Activated CD8-positive, alpha-beta T cell treated with anti-CD3 and anti-CD28 coated beads for 36 hours (primary cell): Measurements from ENCODE around the gene DNPH1. TPM values are rescaled to one million over a fixed set of nuclear protein-coding genes. Genes with fewer than 3 reads are reported as not detected.

Source experiments
- ATAC-seq: fragments of 200-7000 bp; cut with Tn5 transposase; one replicate; pipeline ENCODE4 v1.10.0; 2021; ENCODE audit warnings: mild to moderate bottlenecking, moderate library complexity
- CTCF ChIA-PET: fragments of 350-600 bp; sonication (Branson Sonifier 250); formaldehyde crosslinking; loops from one replicate; lab custom pipeline; 2021; ENCODE audit warnings: antibody characterized with exemption; lab: Charles Lee
- POLR2A ChIA-PET: fragments of 350-600 bp; sonication (Branson Sonifier 250); formaldehyde crosslinking; loops from one replicate; lab custom pipeline; 2021; ENCODE audit warnings: antibody characterized with exemption; lab: Charles Lee
- DNase-seq: peaks from one replicate; pipeline ENCODE4 v3.0.0-alpha.2; 2020
- H3K27ac Mint-ChIP-seq: one replicate; pipeline ENCODE4 v1.8.0; 2021; ENCODE audit warnings: mild to moderate bottlenecking, mixed read lengths
- H3K27me3 Mint-ChIP-seq: one replicate; pipeline ENCODE4 v1.8.0; 2021; ENCODE audit warnings: mixed read lengths
- H3K36me3 Mint-ChIP-seq: one replicate; pipeline ENCODE4 v1.8.0; 2021; ENCODE audit warnings: low read depth, mixed read lengths
- H3K4me1 Mint-ChIP-seq: one replicate; pipeline ENCODE4 v1.8.0; 2021; ENCODE audit warnings: low read depth, mixed read lengths
- H3K4me3 Mint-ChIP-seq: one replicate; pipeline ENCODE4 v1.8.0; 2021; ENCODE audit warnings: mild to moderate bottlenecking, moderate library complexity, mixed read lengths
- H3K9me3 Mint-ChIP-seq: one replicate; pipeline ENCODE4 v1.8.0; 2021; ENCODE audit warnings: mixed read lengths
- intact Hi-C: fragments of 100-400 bp; cut with micrococcal nuclease; formaldehyde crosslinking; loops from one replicate; pipeline ENCODE4 v1.10.0; 2022
- total RNA-seq, 2 experiments: library from RNA; stranded (reverse); gene quantifications; one replicate each; pipeline ENCODE4 v1.2.3, GENCODE V29; 2021
- TF ChIP-seq, protein P1 (sequence below): fragments of 200-600 bp; IDR thresholded peaks from one replicate; pipeline ENCODE4 v1.8.0; 2022; ENCODE audit warnings: antibody characterized with exemption, mild to moderate bottlenecking

DNPH1 gene
- total RNA-seq, 2 experiments from 2014 or later: 86.2 to 86.5 TPM

DNA sequence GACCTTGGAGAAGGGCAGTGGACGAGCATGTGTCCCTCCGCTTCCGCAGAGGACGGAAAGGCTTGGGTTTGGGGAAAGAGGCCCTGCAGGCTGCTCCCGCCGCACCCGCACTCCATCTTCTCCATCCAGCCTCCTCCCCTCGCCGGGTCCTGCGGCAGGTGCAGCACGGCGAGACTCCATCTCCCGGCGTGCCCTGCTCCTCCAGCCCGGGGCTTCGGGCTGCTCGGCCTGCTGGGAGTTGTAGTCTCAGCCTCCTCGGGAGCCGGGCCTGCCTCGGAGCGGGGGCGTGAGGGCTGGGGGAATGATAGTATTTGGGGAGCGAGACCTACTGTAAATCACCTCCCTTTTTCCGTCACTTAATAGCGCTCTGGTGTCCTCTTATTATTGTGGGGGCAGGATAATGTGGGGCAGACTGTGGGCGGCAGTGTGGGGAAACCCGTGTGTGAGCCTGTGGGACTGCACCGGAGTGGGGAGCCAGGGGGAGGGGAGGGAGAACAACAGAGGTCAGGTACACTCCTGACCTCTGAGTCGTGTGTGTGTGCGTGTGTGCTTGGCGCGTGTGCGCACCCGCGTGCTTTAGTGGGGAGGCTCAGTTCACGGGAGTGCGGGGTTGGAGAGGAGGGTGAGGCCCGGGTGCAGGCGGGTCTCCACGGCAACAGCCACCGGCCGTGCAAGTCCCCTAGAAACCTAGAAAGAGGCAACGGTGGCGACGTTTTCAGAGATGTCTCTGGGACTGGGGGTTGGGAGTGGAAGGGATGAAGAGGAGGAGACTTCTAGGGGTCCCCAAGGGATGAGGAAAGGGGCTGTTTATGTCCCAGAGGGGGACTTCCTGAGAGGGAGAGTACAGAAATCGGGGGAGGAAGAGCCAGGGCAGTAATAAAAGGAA, 18.1 kb upstream of the DNPH1 start:
- TF ChIP-seq, protein P1, sequence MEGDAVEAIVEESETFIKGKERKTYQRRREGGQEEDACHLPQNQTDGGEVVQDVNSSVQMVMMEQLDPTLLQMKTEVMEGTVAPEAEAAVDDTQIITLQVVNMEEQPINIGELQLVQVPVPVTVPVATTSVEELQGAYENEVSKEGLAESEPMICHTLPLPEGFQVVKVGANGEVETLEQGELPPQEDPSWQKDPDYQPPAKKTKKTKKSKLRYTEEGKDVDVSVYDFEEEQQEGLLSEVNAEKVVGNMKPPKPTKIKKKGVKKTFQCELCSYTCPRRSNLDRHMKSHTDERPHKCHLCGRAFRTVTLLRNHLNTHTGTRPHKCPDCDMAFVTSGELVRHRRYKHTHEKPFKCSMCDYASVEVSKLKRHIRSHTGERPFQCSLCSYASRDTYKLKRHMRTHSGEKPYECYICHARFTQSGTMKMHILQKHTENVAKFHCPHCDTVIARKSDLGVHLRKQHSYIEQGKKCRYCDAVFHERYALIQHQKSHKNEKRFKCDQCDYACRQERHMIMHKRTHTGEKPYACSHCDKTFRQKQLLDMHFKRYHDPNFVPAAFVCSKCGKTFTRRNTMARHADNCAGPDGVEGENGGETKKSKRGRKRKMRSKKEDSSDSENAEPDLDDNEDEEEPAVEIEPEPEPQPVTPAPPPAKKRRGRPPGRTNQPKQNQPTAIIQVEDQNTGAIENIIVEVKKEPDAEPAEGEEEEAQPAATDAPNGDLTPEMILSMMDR: no peak
- Mint-ChIP-seq H3K36me3 (no peaks in the 10 kb centered on the region), H3K27me3 (peaks cover 18% of the 10 kb centered on the region), H3K27ac (peak overlapping the region; percentile 83), H3K4me3 (peak overlapping the region; percentile 77), H3K9me3 (no peaks in the 10 kb centered on the region), H3K4me1 (peaks cover 24% of the 10 kb centered on the region)
- peak; percentile 90 for DNase-seq
- ChIA-PET POLR2A (interaction anchor here (0.7 to 1.6 kb wide), 7 partner anchors 9 to 263 kb away, joined by 3 to 9 read pairs (median 4); partner anchors contain the start of genes DNPH1 and LRRC73), CTCF (interaction anchor here (1.2 to 2.1 kb wide), 5 partner anchors 10 to 18 kb away, joined by 3 to 11 read pairs (median 5); partner anchors contain the start of gene DNPH1)
- intact Hi-C loops: no loop called here
- peak; percentile 98 for ATAC-seq

- DNase-seq (no peak), ATAC-seq (peak; percentile 31)
- no peaks in the 10 kb centered on the region for H3K36me3 Mint-ChIP-seq
- H3K4me1 Mint-ChIP-seq: peaks cover 20% of the 10 kb centered on the region
- H3K9me3 Mint-ChIP-seq: no peaks in the 10 kb centered on the region
- H3K27ac Mint-ChIP-seq: no peak overlapping the region
- POLR2A ChIA-PET: interaction anchor here (0.6 to 1.6 kb wide), 8 partner anchors 9 to 264 kb away, joined by 3 to 9 read pairs (median 4); partner anchors contain the start of genes DNPH1 and LRRC73
- peaks cover 20% of the 10 kb centered on the region for H3K27me3 Mint-ChIP-seq
- intact Hi-C loops: no loop called here
- H3K4me3 Mint-ChIP-seq: peak overlapping the region; percentile 77
- TF ChIP-seq, protein P1: no peak
- CTCF ChIA-PET: interaction anchor here (1.2 to 2.0 kb wide), 3 partner anchors 15 to 18 kb away, joined by 5 to 7 read pairs (median 5); partner anchors contain the start of gene DNPH1
Measured at GRCh38 chr6:43246301-43247113, 17.2 kb upstream of the DNPH1 start.

DNA sequence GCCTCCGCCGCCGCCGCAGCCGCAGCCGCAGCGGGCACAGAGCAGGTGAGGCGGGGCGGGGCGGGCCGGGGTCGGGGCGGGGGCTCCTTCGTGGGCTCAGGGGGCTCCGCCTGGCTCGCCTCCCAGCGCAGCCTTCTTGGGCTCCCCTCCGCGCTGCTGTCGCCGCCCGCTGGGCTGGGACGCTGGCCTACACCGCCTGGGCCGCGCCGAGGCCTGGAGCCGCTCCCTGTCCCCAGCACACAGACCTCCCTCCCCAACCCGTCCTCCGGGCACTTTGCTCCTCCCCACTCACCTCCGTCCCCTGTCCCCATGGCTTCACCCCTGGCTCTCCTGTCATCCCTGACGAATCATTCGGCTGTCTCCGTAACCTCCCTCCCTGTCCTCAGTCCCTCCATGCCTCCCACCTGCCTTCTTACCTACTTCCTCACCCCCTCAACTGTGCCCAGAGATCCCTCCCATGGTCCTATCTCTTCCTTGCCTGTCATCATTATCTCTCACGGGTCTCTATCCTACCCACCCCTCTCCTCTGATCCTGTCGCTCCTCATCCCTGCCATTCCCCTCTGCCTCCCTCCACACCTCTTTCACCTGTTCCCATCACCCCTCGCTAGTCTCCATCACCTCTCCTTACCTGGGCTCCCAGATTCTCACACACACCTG, 14.5 kb upstream of the DNPH1 start:
- Mint-ChIP-seq H3K36me3 (peaks cover 2% of the 10 kb centered on the region), H3K4me3 (no peak overlapping the region), H3K9me3 (peaks cover 2% of the 10 kb centered on the region), H3K27me3 (peaks cover 27% of the 10 kb centered on the region), H3K27ac (no peak overlapping the region), H3K4me1 (peaks cover 11% of the 10 kb centered on the region)
- POLR2A ChIA-PET: interaction anchor here (0.9 kb wide), 1 partner anchor 14 kb away, joined by 3 read pairs; no protein-coding TSS in a partner anchor
- ATAC-seq (no peak), DNase-seq (no peak)
- CTCF ChIA-PET: interaction anchor here (0.7 kb wide), 1 partner anchor 14 kb away, joined by 3 read pairs; no protein-coding TSS in a partner anchor
- intact Hi-C loops: no loop called here
- TF ChIP-seq, protein P1: no peak

GRCh38 chr6:43242908-43243663, 13.8 kb upstream of the DNPH1 start, which contains the start of gene TTBK1:
TSS of gene TTBK1 (plus strand) at chr6:43243481. CDS start at chr6:43246661, 3,180 bp downstream.
- ATAC-seq (no peak), DNase-seq (peak; percentile 48)
- TF ChIP-seq, protein P1: no peak
- Mint-ChIP-seq H3K27ac (no peak within 1 kb of the TSS), H3K4me1 (peaks cover 10% of the 10 kb centered on the region), H3K36me3 (peaks cover 2% of the 10 kb centered on the region), H3K27me3 (peaks cover 27% of the 10 kb centered on the region), H3K4me3 (no peak within 1 kb of the TSS), H3K9me3 (peaks cover 2% of the 10 kb centered on the region)
- POLR2A ChIA-PET: interaction anchor here (0.9 kb wide), 1 partner anchor 13 kb away, joined by 3 read pairs; no protein-coding TSS in a partner anchor
- CTCF ChIA-PET: no interaction called here
- intact Hi-C loops: no loop called here
